GM23338 (cell line): ENCODE data around the gene ABCA4. TPM values are rescaled to one million over a fixed set of nuclear protein-coding genes. Genes with fewer than 3 reads are reported as not detected.

Source experiments
- ATAC-seq: fragments of 200-7000 bp; cut with Tn5 transposase; 3 replicates; pipeline ENCODE4 v1.9.1; 2020
- DNase-seq: peaks from one replicate; pipeline ENCODE4 v3.0.0-alpha.2; 2015; ENCODE audit warnings: low spot score
- H2AFZ ChIP-seq: fragments of 200-600 bp; sonication (generic); 2 replicates; pipeline ENCODE4 v1.8.0; 2016; ENCODE audit warnings: antibody characterized with exemption, mild to moderate bottlenecking, moderate library complexity
- H3F3A ChIP-seq: fragments of 200-600 bp; sonication (generic); replicated peaks from 2 replicates; pipeline ENCODE4 v1.8.0; 2017; ENCODE audit warnings: antibody characterized with exemption, mixed run types, low read depth
- H3K27ac ChIP-seq: fragments of 200-600 bp; sonication (generic); 2 replicates; pipeline ENCODE4 v1.6.1; 2016; ENCODE audit warnings: low read depth
- H3K27me3 ChIP-seq: fragments of 200-600 bp; sonication (generic); 2 replicates; pipeline ENCODE4 v1.8.0; 2016; ENCODE audit warnings: mild to moderate bottlenecking, mixed run types, moderate library complexity; ENCODE audit not compliant: insufficient read depth
- H3K36me3 ChIP-seq: fragments of 200-600 bp; sonication (generic); 2 replicates; pipeline ENCODE4 v1.8.0; 2016; ENCODE audit warnings: mild to moderate bottlenecking; ENCODE audit not compliant: insufficient read depth
- H3K4me1 ChIP-seq: fragments of 200-600 bp; sonication (generic); 2 replicates; pipeline ENCODE4 v1.8.0; 2016; ENCODE audit warnings: mild to moderate bottlenecking, moderate library complexity; ENCODE audit not compliant: insufficient read depth
- H3K4me2 ChIP-seq: fragments of 200-600 bp; sonication (generic); 2 replicates; pipeline ENCODE4 v1.7.1; 2017; ENCODE audit warnings: mixed run types
- H3K4me3 ChIP-seq: fragments of 200-600 bp; sonication (generic); 2 replicates; pipeline ENCODE4 v1.6.1; 2016; ENCODE audit warnings: mixed run types
- H3K79me2 ChIP-seq: fragments of 200-600 bp; sonication (generic); replicated peaks from 2 replicates; pipeline ENCODE4 v1.8.0; 2017; ENCODE audit warnings: mild to moderate bottlenecking; ENCODE audit not compliant: insufficient read depth
- H3K9me2 ChIP-seq: fragments of 200-600 bp; sonication (generic); 2 replicates; pipeline ENCODE4 v1.8.0; 2017; ENCODE audit not compliant: insufficient read depth
- H4K20me1 ChIP-seq: fragments of 200-600 bp; sonication (generic); replicated peaks from 2 replicates; pipeline ENCODE4 v1.8.0; 2017; ENCODE audit warnings: mild to moderate bottlenecking; ENCODE audit not compliant: insufficient read depth
- H3K27ac Mint-ChIP-seq: 2 replicates; pipeline ENCODE4 v1.8.0; 2020; ENCODE audit warnings: inconsistent platforms, mild to moderate bottlenecking, moderate library complexity, mixed read lengths
- H3K27me3 Mint-ChIP-seq: 3 replicates; pipeline ENCODE4 v1.8.0; 2022; ENCODE audit warnings: low read depth, mild to moderate bottlenecking, moderate library complexity, mixed read lengths, inconsistent platforms; ENCODE audit not compliant: insufficient read depth, poor library complexity
- H3K36me3 Mint-ChIP-seq: 3 replicates; pipeline ENCODE4 v1.8.0; 2021; ENCODE audit warnings: low read depth, mild to moderate bottlenecking, inconsistent platforms, moderate library complexity, mixed read lengths
- H3K4me1 Mint-ChIP-seq: 3 replicates; pipeline ENCODE4 v1.8.0; 2020; ENCODE audit warnings: mild to moderate bottlenecking, inconsistent platforms, mixed read lengths
- H3K4me3 Mint-ChIP-seq: 3 replicates; pipeline ENCODE4 v1.8.0; 2021; ENCODE audit warnings: moderate library complexity, mild to moderate bottlenecking, inconsistent platforms, mixed read lengths
- H3K9me3 Mint-ChIP-seq: 3 replicates; pipeline ENCODE4 v1.8.0; 2020; ENCODE audit warnings: moderate library complexity, mild to moderate bottlenecking, inconsistent platforms, mixed read lengths
- CREB1 ChIP-seq: fragments of 250-450 bp; sonication (Bioruptor Pico); IDR thresholded peaks from 2 replicates; pipeline ENCODE4 v1.5.0; 2020; ENCODE audit warnings: low read depth, mild to moderate bottlenecking, moderate library complexity
- NANOG ChIP-seq: IDR thresholded peaks from 2 replicates; pipeline ENCODE4 v1.6.1; 2016; ENCODE audit warnings: antibody characterized with exemption, borderline replicate concordance
- POLR2AphosphoS5 ChIP-seq: IDR thresholded peaks from 2 replicates; pipeline ENCODE4 v1.6.1; 2016; ENCODE audit warnings: antibody characterized with exemption, low read depth
- STAT1 ChIP-seq: IDR thresholded peaks from one replicate; pipeline ENCODE4 v1.6.1; 2016; ENCODE audit warnings: antibody characterized with exemption; ENCODE audit not compliant: unreplicated experiment
- ZNF114 ChIP-seq: fragments of 250-450 bp; sonication (Bioruptor Pico); IDR thresholded peaks from 2 replicates; pipeline ENCODE4 v1.5.0; 2020; ENCODE audit warnings: mild to moderate bottlenecking, moderate library complexity
- ZNF331 ChIP-seq: fragments of 250-450 bp; sonication (Bioruptor Pico); IDR thresholded peaks from 2 replicates; pipeline ENCODE4 v1.5.0; 2020; ENCODE audit warnings: low read depth, mild to moderate bottlenecking, moderate library complexity
- polyA plus RNA-seq: library from polyadenylated mRNA; unstranded; fragments of >200 nt; fragmentation: Nextera tagmentation; extraction: Ambion mirVana; gene quantifications from 2 replicates; pipeline ENCODE4 v1.2.1, GENCODE V29; 2016
- total RNA-seq: library from RNA; depleted of rRNA; stranded (reverse); fragments of >200 nt; shearing (Covaris generic); gene quantifications from 2 replicates; pipeline ENCODE4 v1.2.3, GENCODE V29; 2014
- TF ChIP-seq, protein P1 (sequence below), 2 experiments: fragments of 200-600 bp in 1 of 2; sonication (generic) in 1 of 2; conservative IDR thresholded peaks; 2 replicates each; pipeline versions ENCODE4 v1.5.1 to v1.6.1; 2016 to 2017; ENCODE audit warnings: antibody characterized with exemption in 2 of 2, low read depth in 2 of 2, mild to moderate bottlenecking in 2 of 2, moderate library complexity in 1 of 2
- TF ChIP-seq, protein P2 (sequence below): IDR thresholded peaks from 2 replicates; pipeline ENCODE4 v1.6.1; 2016; ENCODE audit warnings: antibody characterized with exemption
- TF ChIP-seq, protein P3 (sequence below): fragments of 250-450 bp; sonication (Bioruptor Pico); IDR thresholded peaks from 2 replicates; pipeline ENCODE4 v1.5.0; 2020; ENCODE audit warnings: mild to moderate bottlenecking, moderate library complexity

The ABCA4 gene
- total and polyA plus RNA-seq, 2 experiments from 2014 or later: not detected

DNA sequence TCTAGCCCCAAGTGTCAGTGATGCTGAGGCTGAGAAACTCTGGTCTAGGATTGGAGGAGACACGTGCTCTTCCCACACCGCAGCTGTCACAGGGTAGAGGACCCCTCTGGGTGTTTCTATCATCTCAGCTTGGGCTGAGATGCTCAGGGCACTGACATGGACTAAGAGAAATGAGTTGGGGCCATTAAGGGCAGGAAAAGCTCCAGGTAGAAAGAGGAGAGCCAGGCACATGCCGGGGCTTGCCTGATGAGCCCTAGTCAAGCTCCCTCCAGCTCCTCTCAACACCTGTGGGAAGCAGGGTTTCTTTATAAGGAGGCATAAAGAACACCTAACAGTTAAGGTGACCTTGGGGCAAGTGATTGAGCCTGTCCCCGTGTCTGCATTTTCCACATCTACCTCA is 17.3 kb downstream of the ABCA4 start (continued):
- TF ChIP-seq, protein P1, sequence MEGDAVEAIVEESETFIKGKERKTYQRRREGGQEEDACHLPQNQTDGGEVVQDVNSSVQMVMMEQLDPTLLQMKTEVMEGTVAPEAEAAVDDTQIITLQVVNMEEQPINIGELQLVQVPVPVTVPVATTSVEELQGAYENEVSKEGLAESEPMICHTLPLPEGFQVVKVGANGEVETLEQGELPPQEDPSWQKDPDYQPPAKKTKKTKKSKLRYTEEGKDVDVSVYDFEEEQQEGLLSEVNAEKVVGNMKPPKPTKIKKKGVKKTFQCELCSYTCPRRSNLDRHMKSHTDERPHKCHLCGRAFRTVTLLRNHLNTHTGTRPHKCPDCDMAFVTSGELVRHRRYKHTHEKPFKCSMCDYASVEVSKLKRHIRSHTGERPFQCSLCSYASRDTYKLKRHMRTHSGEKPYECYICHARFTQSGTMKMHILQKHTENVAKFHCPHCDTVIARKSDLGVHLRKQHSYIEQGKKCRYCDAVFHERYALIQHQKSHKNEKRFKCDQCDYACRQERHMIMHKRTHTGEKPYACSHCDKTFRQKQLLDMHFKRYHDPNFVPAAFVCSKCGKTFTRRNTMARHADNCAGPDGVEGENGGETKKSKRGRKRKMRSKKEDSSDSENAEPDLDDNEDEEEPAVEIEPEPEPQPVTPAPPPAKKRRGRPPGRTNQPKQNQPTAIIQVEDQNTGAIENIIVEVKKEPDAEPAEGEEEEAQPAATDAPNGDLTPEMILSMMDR (conservative IDR thresholded peaks at IDR 0.05; ENCODE audit: low read depth in 2 of 2): no peak
- TF ChIP-seq STAT1 (no peak), ZNF114 (CRISPR knock-in tag) (no peak), CREB1 (CRISPR knock-in tag) (no peak), NANOG (no peak)
- TF ChIP-seq, protein P2, sequence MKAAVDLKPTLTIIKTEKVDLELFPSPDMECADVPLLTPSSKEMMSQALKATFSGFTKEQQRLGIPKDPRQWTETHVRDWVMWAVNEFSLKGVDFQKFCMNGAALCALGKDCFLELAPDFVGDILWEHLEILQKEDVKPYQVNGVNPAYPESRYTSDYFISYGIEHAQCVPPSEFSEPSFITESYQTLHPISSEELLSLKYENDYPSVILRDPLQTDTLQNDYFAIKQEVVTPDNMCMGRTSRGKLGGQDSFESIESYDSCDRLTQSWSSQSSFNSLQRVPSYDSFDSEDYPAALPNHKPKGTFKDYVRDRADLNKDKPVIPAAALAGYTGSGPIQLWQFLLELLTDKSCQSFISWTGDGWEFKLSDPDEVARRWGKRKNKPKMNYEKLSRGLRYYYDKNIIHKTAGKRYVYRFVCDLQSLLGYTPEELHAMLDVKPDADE: no peak

DNA sequence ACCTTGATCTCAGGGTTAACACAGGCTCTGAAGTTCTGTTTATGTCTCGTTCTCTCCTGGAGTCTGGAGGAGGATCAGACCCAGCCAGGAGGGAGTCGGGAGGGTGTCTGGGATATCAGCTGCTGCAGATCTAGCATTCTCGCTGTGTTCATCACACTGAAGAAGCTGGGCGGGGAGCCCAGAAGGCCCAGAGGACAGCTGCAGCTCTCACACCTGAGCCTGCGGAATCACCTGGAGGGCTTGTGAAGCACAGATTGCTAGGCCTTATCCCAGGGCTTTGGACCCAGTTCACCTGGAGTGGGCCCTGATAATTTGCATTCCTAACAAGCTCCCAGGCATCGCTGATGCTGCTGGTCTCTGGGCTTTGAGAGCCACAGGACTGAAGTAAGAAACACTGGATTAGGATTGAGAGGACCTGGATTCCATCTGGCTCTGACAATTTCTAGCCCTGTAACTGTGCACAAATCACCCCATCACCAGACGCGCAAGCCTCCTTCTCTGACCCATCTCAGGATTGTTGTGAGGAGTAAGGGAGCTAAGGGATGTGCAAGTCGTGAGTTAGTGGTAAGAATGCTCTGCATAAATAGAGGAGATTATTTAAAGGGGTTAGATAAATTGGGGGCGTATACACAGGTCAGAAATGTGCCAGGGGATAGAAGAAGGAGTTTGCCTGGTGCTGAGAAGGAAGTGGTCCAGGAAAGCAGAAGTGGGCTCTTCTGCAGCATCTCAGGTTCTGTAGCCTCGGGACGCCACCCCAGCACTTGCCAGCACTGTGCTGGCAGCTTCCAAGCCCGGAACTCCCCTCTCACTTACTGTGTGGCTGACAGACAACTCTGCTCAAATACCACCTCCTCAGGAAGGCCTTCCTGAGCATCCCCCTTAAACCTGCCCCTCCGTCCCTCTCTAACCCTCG is 19.1 kb downstream of the ABCA4 start:
- no peaks in the 10 kb centered on the region for H4K20me1 ChIP-seq
- Mint-ChIP-seq H3K27ac (no peak overlapping the region), H3K9me3 (no peaks in the 10 kb centered on the region), H3K4me3 (no peak overlapping the region), H3K27me3 (peaks cover 7% of the 10 kb centered on the region), H3K4me1 (peaks cover 38% of the 10 kb centered on the region), H3K36me3 (no peaks in the 10 kb centered on the region; the same call in 2 of the 3 replicates)
- no peak overlapping the region for H3K4me2 ChIP-seq
- ATAC-seq (no peak), DNase-seq (no peak)
- H3K79me2 ChIP-seq: no peaks in the 10 kb centered on the region
- no peak overlapping the region for H3K27ac ChIP-seq
- no peak overlapping the region for H3K4me3 ChIP-seq
- no peaks in the 10 kb centered on the region for H3K27me3 ChIP-seq
- 0 out of 2 replicates have a peak, but pooled peaks cover 2% of the 10 kb centered on the region for H3K9me2 ChIP-seq
- H3K4me1 ChIP-seq: peaks cover 18% of the 10 kb centered on the region
- no peaks in the 10 kb centered on the region for H3F3A ChIP-seq
- no peaks in the 10 kb centered on the region for H3K36me3 ChIP-seq
- H2AFZ ChIP-seq: no peak overlapping the region
- TF ChIP-seq POLR2AphosphoS5: no peak
- TF ChIP-seq, protein P1 (conservative IDR thresholded peaks at IDR 0.05; ENCODE audit: low read depth in 2 of 2): no peak
- no peak for TF ChIP-seq NANOG
- TF ChIP-seq, protein P3, sequence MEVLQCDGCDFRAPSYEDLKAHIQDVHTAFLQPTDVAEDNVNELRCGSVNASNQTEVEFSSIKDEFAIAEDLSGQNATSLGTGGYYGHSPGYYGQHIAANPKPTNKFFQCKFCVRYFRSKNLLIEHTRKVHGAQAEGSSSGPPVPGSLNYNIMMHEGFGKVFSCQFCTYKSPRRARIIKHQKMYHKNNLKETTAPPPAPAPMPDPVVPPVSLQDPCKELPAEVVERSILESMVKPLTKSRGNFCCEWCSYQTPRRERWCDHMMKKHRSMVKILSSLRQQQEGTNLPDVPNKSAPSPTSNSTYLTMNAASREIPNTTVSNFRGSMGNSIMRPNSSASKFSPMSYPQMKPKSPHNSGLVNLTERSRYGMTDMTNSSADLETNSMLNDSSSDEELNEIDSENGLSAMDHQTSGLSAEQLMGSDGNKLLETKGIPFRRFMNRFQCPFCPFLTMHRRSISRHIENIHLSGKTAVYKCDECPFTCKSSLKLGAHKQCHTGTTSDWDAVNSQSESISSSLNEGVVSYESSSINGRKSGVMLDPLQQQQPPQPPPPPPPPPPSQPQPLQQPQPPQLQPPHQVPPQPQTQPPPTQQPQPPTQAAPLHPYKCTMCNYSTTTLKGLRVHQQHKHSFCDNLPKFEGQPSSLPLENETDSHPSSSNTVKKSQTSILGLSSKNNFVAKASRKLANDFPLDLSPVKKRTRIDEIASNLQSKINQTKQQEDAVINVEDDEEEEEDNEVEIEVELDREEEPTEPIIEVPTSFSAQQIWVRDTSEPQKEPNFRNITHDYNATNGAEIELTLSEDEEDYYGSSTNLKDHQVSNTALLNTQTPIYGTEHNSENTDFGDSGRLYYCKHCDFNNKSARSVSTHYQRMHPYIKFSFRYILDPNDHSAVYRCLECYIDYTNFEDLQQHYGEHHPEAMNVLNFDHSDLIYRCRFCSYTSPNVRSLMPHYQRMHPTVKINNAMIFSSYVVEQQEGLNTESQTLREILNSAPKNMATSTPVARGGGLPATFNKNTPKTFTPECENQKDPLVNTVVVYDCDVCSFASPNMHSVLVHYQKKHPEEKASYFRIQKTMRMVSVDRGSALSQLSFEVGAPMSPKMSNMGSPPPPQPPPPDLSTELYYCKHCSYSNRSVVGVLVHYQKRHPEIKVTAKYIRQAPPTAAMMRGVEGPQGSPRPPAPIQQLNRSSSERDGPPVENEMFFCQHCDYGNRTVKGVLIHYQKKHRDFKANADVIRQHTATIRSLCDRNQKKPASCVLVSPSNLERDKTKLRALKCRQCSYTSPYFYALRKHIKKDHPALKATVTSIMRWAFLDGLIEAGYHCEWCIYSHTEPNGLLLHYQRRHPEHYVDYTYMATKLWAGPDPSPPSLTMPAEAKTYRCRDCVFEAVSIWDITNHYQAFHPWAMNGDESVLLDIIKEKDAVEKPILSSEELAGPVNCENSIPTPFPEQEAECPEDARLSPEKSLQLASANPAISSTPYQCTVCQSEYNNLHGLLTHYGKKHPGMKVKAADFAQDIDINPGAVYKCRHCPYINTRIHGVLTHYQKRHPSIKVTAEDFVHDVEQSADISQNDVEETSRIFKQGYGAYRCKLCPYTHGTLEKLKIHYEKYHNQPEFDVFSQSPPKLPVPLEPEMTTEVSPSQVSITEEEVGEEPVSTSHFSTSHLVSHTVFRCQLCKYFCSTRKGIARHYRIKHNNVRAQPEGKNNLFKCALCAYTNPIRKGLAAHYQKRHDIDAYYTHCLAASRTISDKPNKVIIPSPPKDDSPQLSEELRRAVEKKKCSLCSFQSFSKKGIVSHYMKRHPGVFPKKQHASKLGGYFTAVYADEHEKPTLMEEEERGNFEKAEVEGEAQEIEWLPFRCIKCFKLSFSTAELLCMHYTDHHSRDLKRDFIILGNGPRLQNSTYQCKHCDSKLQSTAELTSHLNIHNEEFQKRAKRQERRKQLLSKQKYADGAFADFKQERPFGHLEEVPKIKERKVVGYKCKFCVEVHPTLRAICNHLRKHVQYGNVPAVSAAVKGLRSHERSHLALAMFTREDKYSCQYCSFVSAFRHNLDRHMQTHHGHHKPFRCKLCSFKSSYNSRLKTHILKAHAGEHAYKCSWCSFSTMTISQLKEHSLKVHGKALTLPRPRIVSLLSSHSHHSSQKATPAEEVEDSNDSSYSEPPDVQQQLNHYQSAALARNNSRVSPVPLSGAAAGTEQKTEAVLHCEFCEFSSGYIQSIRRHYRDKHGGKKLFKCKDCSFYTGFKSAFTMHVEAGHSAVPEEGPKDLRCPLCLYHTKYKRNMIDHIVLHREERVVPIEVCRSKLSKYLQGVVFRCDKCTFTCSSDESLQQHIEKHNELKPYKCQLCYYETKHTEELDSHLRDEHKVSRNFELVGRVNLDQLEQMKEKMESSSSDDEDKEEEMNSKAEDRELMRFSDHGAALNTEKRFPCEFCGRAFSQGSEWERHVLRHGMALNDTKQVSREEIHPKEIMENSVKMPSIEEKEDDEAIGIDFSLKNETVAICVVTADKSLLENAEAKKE (CRISPR knock-in tag): no peak
- TF ChIP-seq, protein P2: no peak
- no peak for TF ChIP-seq ZNF331 (CRISPR knock-in tag)
